ENCODE data around the gene CCN5. TPM values are rescaled to one million over a fixed set of nuclear protein-coding genes. Genes with fewer than 3 reads are reported as not detected.

CCN5 gene
- polyA plus RNA-seq, 1 experiment = 0.37 TPM

DNA sequence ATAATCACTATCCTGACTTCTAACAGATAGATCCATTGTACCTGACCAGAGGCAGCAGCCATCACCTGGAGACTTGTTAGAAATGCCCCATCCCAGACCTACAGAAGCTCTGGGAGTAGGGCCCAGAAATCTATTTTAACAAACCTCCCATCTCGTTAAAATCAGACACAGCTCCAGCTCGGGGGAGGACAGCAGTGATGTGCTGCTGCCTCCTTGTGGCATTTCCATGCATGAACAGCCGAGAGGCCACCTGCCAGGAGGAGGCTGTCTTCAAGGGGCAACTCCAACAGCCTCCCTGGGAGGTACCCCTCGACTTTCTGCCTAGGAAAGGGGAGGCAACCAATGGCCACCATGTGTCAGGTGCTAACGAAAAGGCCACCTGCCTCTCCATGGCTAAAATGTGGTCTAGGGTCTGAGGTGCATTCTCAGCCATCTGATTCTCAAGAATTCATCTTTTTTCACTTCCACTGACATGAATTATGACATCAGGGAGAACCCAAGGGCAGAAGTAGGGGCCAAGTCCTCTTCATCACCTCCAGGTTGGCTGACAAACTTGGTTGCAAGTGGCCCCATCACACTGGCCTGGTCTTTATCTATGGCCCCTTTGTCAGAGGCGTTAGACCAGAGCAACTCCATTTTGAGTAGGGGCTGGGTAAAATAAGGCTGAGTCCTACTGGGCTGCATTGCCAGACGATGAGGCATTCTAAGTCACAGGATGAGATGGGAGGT is 18.3 kb downstream of the CCN5 start:
- no peak overlapping the region for H3K27ac ChIP-seq (ENCODE audit: low read depth, low read length)
- CTCF ChIA-PET = interaction anchor here (0.6 to 6.4 kb wide), 12 partner anchors 10 to 215 kb away, joined by 3 to 190 read pairs (median 4); partner anchors contain the start of gene ADA
- H3K4me3 ChIP-seq (ENCODE audit: low read depth, low read length) = no peak overlapping the region
- no peaks in the 10 kb centered on the region for H3K9me3 ChIP-seq (ENCODE audit: control insufficient read depth, insufficient read depth, low read length)
- no peaks in the 10 kb centered on the region for H3K27me3 ChIP-seq (ENCODE audit: control insufficient read depth, insufficient read depth, low read length)
- POLR2A ChIA-PET = no interaction called here
- no peak for DNase-seq (ENCODE audit: low read depth, low spot score)
- TF ChIP-seq, protein P1, sequence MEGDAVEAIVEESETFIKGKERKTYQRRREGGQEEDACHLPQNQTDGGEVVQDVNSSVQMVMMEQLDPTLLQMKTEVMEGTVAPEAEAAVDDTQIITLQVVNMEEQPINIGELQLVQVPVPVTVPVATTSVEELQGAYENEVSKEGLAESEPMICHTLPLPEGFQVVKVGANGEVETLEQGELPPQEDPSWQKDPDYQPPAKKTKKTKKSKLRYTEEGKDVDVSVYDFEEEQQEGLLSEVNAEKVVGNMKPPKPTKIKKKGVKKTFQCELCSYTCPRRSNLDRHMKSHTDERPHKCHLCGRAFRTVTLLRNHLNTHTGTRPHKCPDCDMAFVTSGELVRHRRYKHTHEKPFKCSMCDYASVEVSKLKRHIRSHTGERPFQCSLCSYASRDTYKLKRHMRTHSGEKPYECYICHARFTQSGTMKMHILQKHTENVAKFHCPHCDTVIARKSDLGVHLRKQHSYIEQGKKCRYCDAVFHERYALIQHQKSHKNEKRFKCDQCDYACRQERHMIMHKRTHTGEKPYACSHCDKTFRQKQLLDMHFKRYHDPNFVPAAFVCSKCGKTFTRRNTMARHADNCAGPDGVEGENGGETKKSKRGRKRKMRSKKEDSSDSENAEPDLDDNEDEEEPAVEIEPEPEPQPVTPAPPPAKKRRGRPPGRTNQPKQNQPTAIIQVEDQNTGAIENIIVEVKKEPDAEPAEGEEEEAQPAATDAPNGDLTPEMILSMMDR (IDR thresholded peaks at IDR 0.05; ENCODE audit: low read depth, low read length) = peak; percentile 97

DNA sequence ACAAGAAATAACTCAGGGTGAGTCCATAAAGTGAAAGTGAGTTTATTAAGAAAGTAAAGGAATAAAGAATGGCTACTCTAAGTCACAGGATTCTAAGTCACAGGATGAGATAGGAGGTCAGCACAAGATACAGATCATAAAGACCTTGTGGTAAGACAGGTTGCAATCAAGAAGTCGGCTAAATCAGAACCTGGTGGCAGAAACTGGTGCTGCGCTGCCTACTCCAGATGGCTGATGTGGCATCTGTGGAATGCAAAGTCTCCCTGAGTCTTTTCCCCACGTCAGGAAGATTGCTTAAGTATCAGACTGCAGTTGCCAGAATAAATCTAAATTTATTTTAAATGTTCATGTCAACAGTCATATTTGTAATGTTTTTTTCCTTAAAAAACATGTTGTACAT is 19.8 kb downstream of the CCN5 start:
- ChIA-PET POLR2A (no interaction called here), CTCF (interaction anchor here (0.9 to 6.4 kb wide), 4 partner anchors 11 to 132 kb away, joined by 3 to 190 read pairs (median 3); no protein-coding TSS in a partner anchor)
- Histone ChIP-seq H3K27ac (ENCODE audit: low read depth, low read length) (no peak overlapping the region), H3K27me3 (ENCODE audit: control insufficient read depth, insufficient read depth, low read length) (peaks cover 3% of the 10 kb centered on the region), H3K9me3 (ENCODE audit: control insufficient read depth, insufficient read depth, low read length) (no peaks in the 10 kb centered on the region), H3K4me3 (ENCODE audit: low read depth, low read length) (no peak overlapping the region)
- TF ChIP-seq, protein P1 (IDR thresholded peaks at IDR 0.05; ENCODE audit: low read depth, low read length) = peak; percentile 51
- DNase-seq (ENCODE audit: low read depth, low spot score) = no peak

DNA sequence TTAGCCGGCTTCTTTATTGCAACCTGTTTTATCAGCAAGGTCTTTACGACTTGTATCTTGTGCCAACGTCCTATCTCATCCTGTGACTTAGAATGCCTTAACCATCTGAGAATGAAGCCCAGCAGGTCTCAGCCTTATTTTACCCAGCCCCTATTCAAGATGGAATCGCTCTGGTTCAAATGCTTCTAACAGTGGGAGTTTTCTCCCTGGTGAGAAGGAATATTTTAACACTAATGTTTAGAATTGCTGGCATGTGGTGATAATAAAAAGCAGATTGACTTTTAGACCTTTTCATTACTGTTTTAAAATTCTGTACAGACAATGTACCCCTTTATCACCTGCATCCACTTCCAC is 20.6 kb downstream of the CCN5 start:
- POLR2A ChIA-PET = no interaction called here
- TF ChIP-seq, protein P1 (IDR thresholded peaks at IDR 0.05; ENCODE audit: low read depth, low read length) = no peak
- no peak for DNase-seq (ENCODE audit: low read depth, low spot score)
- no peak overlapping the region for H3K4me3 ChIP-seq (ENCODE audit: low read depth, low read length)
- H3K27me3 ChIP-seq (ENCODE audit: control insufficient read depth, insufficient read depth, low read length) = peaks cover 7% of the 10 kb centered on the region
- H3K27ac ChIP-seq (ENCODE audit: low read depth, low read length) = no peak overlapping the region
- no peaks in the 10 kb centered on the region for H3K9me3 ChIP-seq (ENCODE audit: control insufficient read depth, insufficient read depth, low read length)
- CTCF ChIA-PET = interaction anchor here (1.1 to 6.4 kb wide), 2 partner anchors 12 to 51 kb away, joined by 3 to 190 read pairs; no protein-coding TSS in a partner anchor

DNA sequence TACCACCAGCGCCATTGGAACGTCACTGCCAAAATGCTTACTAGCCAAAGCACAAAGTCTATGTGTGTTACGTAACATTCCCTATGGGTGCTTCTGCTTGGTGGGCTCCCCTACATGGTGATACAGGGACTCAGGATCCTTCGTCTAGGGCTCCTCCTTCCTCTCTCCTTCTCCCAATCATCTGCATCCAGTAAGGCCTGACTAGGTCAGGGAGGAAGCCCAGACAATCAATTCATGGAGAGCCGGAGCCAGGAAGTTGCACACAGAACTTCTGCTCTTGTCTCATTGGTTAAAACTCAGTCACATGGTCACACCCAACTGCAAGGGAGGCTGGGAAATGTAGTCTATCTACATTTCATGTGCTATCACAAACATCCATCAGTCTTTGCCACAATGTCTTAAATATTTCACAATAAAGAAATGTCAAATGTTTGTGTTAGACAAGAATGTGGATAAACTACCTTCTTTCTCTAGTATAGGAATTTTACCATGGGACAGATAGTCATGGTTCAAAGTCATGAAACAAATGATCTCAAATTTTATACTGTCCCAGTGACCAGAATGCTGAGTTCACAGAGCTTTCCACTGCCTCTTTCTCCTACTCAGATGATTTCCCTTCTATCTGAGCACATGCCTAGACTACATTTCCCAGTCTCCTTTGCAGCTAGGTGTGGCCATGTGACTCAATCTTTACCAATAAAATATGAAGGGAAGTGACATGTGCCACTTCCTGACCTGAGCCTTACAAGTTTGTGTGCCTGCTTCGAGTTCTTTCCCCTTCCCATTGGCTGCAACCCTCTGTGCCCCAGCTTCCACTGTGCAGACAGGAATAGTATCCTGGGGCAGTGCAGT is 21.2 kb downstream of the CCN5 start:
- no peak for DNase-seq (ENCODE audit: low read depth, low spot score)
- CTCF ChIA-PET = interaction anchor here (0.5 to 1.8 kb wide), 4 partner anchors 11 to 326 kb away, joined by 3 to 11 read pairs (median 6); no protein-coding TSS in a partner anchor

More for the DNA sequence above, 21.2 kb downstream of the CCN5 start:
- Histone ChIP-seq H3K9me3 (ENCODE audit: control insufficient read depth, insufficient read depth, low read length) (no peaks in the 10 kb centered on the region), H3K27ac (ENCODE audit: low read depth, low read length) (no peak overlapping the region), H3K4me3 (ENCODE audit: low read depth, low read length) (no peak overlapping the region), H3K27me3 (ENCODE audit: control insufficient read depth, insufficient read depth, low read length) (peaks cover 9% of the 10 kb centered on the region)
- TF ChIP-seq, protein P1 (IDR thresholded peaks at IDR 0.05; ENCODE audit: low read depth, low read length) = no peak
- POLR2A ChIA-PET = interaction anchor here (1.0 kb wide), 1 partner anchor 51 kb away, joined by 5 read pairs; no protein-coding TSS in a partner anchor
